Measurements from ENCODE around the gene AKT3.

Gene AKT3

GRCh38 chr1:243469497-243469896, 380.5 kb downstream of the AKT3 start:
- DNase-seq (ENCODE audit: low read depth) = no peak
- no peak overlapping the region for H3K4me3 ChIP-seq (ENCODE audit: low read length)
- TF ChIP-seq CTCF (conservative IDR thresholded peaks at IDR 0.05; ENCODE audit: low read depth, low read length) = no peak

GRCh38 chr1:243465738-243466137, 384.3 kb downstream of the AKT3 start:
- no peak for TF ChIP-seq CTCF (conservative IDR thresholded peaks at IDR 0.05; ENCODE audit: low read depth, low read length)
- H3K4me3 ChIP-seq (ENCODE audit: low read length) = no peak overlapping the region
- DNase-seq (ENCODE audit: low read depth) = no peak

- H3K4me3 ChIP-seq (ENCODE audit: low read length) = no peak overlapping the region
- no peak for DNase-seq (ENCODE audit: low read depth)
- TF ChIP-seq CTCF (conservative IDR thresholded peaks at IDR 0.05; ENCODE audit: low read depth, low read length) = no peak
Measured at GRCh38 chr1:243465081-243465480, 385.0 kb downstream of the AKT3 start.

- DNase-seq (ENCODE audit: low read depth) = no peak
- TF ChIP-seq CTCF (conservative IDR thresholded peaks at IDR 0.05; ENCODE audit: low read depth, low read length) = no peak
Measured at GRCh38 chr1:243462929-243463697, 386.9 kb downstream of the AKT3 start.

GRCh38 chr1:243461700-243462099, 388.3 kb downstream of the AKT3 start:
- no peak for TF ChIP-seq CTCF (conservative IDR thresholded peaks at IDR 0.05; ENCODE audit: low read depth, low read length)
- H3K4me3 ChIP-seq (ENCODE audit: low read length) = no peak overlapping the region
- DNase-seq (ENCODE audit: low read depth) = no peak

More at GRCh38 chr1:243462929-243463697, 386.9 kb downstream of the AKT3 start:
- no peak overlapping the region for H3K4me3 ChIP-seq (ENCODE audit: low read length)

GRCh38 chr1:243459059-243459458, 391.0 kb downstream of the AKT3 start:
- H3K4me3 ChIP-seq (ENCODE audit: low read length) = no peak overlapping the region
- no peak for TF ChIP-seq CTCF (conservative IDR thresholded peaks at IDR 0.05; ENCODE audit: low read depth, low read length)
- DNase-seq (ENCODE audit: low read depth) = no peak

- H3K4me3 ChIP-seq (ENCODE audit: low read length) = no peak overlapping the region
- DNase-seq (ENCODE audit: low read depth) = no peak
- no peak for TF ChIP-seq CTCF (conservative IDR thresholded peaks at IDR 0.05; ENCODE audit: low read depth, low read length)
Measured at GRCh38 chr1:243457363-243457982, 392.6 kb downstream of the AKT3 start.
